Gastroesophageal sphincter (tissue), 4 donors: Measurements from ENCODE around the gene TEX54. TPM values are rescaled to one million over a fixed set of nuclear protein-coding genes. Genes with fewer than 3 reads are reported as not detected.
"Not testable (repeated sequence)": the region's sequence is repeated elsewhere in the genome, so short reads cannot be mapped to it uniquely, and the experiment has no call there.

Source experiments
- ATAC-seq: fragments of 150-250 bp; one replicate; pipeline ENCODE4 v1.9.1; 2016; ENCODE audit warnings: mild to moderate bottlenecking, moderate library complexity
- H3K27ac ChIP-seq, 4 donors: fragments of 200-600 bp; sonication (generic) in 3 of 4; 1 replicate in 3 of 4; 2 replicates in 1 of 4; pipeline ENCODE4 v1.5.1; 2016 to 2019
- H3K27me3 ChIP-seq: fragments of 200-600 bp; sonication (generic); one replicate; pipeline ENCODE4 v1.5.1; 2019
- H3K36me3 ChIP-seq, 2 donors: fragments of 200-600 bp; sonication (generic); one replicate each; pipeline ENCODE4 v1.5.1; 2019; ENCODE audit warnings: control low read depth in 1 of 2
- H3K4me1 ChIP-seq, 3 donors: fragments of 200-600 bp; sonication (generic); 1 replicate in 2 of 3; 2 replicates in 1 of 3; pipeline ENCODE4 v1.5.1; 2016 to 2019; ENCODE audit warnings: control low read depth in 2 of 3
- H3K4me3 ChIP-seq, 2 donors: fragments of 200-600 bp; sonication (generic); one replicate each; pipeline ENCODE4 v1.5.1; 2019; ENCODE audit warnings: mild to moderate bottlenecking in 1 of 2, moderate library complexity in 1 of 2
- H3K9me3 ChIP-seq, 3 donors: fragments of 200-600 bp; sonication (generic); one replicate each; pipeline ENCODE4 v1.5.1; 2017 to 2019; ENCODE audit warnings: control low read depth in 2 of 3
- CTCF ChIP-seq, 4 experiments: fragments of 200-600 bp in 2 of 4; fragments of 450-650 bp in 2 of 4; sonication (generic) in 1 of 4; IDR thresholded peaks; one replicate each; pipeline ENCODE4 v1.5.1; 2017 to 2019; ENCODE audit warnings: antibody characterized with exemption in 4 of 4, mild to moderate bottlenecking in 2 of 4, moderate library complexity in 2 of 4
- EP300 ChIP-seq: sonication (generic); formaldehyde crosslinking; IDR thresholded peaks from one replicate; pipeline ENCODE4 v1.6.1; 2017; ENCODE audit warnings: antibody characterized with exemption, mild to moderate bottlenecking
- POLR2A ChIP-seq, 2 donors: fragments of 450-650 bp; IDR thresholded peaks; one replicate each; pipeline ENCODE4 v1.6.1; 2017; ENCODE audit warnings: antibody characterized with exemption in 2 of 2, mild to moderate bottlenecking in 2 of 2, moderate library complexity in 1 of 2
- POLR2AphosphoS5 ChIP-seq: sonication (generic); formaldehyde crosslinking; IDR thresholded peaks from one replicate; pipeline ENCODE4 v1.6.1; 2017; ENCODE audit warnings: antibody characterized with exemption
- WGBS, 2 donors: methylation state at CpG; one replicate each; pipeline ENCODE4 v1.1.5; 2018; ENCODE audit warnings: low coverage in 1 of 2; 5-methylcytosine and 5-hydroxymethylcytosine counted together
- total RNA-seq, 4 donors: library from RNA; depleted of rRNA; stranded (reverse); fragments of >200 nt; gene quantifications; one replicate each; pipeline ENCODE4 v1.1.0, GENCODE V29; 2016

The TEX54 gene
- total RNA-seq, 4 donors from 2014 or later: not detected

GRCh38 chr11:62831520-62832335, 913 bp downstream of the TEX54 start, which contains the start of gene STX5:
STX5 (minus strand) TSS chr11:62832051; CDS start chr11:62831243, 808 bp downstream.
- no peaks in the 10 kb centered on the region for H3K9me3 ChIP-seq
- WGBS, 2 donors: 0% methylated on average over 23 of the region's 65 CpGs; no CpG with 5 or more reads in 1 of the 2 donors
- peak; percentile 96 for ATAC-seq
- peaks cover 0 to 78% (median 32%) of the 10 kb centered on the region in 3 donors for H3K4me1 ChIP-seq
- H3K27ac ChIP-seq: peak within 1 kb of the TSS; percentile 74 to 100 (median 97)
- peaks cover 0 to 60% of the 10 kb centered on the region in 2 donors for H3K36me3 ChIP-seq
- peak within 1 kb of the TSS; percentile 66 to 93 for H3K4me3 ChIP-seq
- no peak for TF ChIP-seq CTCF (IDR thresholded peaks at IDR 0.05)
- peak; percentile 89 for TF ChIP-seq POLR2AphosphoS5
- TF ChIP-seq EP300: no peak
- peak; percentile 73 to 87 for TF ChIP-seq POLR2A (IDR thresholded peaks at IDR 0.05)
- H3K27me3 ChIP-seq: no peaks in the 10 kb centered on the region

GRCh38 chr11:62830904-62831519, 1.6 kb downstream of the TEX54 start:
- H3K27ac ChIP-seq: peak overlapping the region; percentile 74 to 100 (median 97)
- peak overlapping the region; percentile 66 to 93 for H3K4me3 ChIP-seq
- no peaks in the 10 kb centered on the region for H3K9me3 ChIP-seq
- 0% methylated on average over 7 of the region's 33 CpGs; no CpG with 5 or more reads in 1 of the 2 donors for WGBS, 2 donors
- H3K27me3 ChIP-seq: no peaks in the 10 kb centered on the region
- H3K4me1 ChIP-seq: peaks cover 0 to 78% (median 32%) of the 10 kb centered on the region in 3 donors
- TF ChIP-seq EP300: no peak
- no peak for TF ChIP-seq CTCF (IDR thresholded peaks at IDR 0.05)
- TF ChIP-seq POLR2AphosphoS5: no peak
- TF ChIP-seq POLR2A (IDR thresholded peaks at IDR 0.05): no peak
- peak; percentile 1 for ATAC-seq
- H3K36me3 ChIP-seq: peaks cover 0 to 60% of the 10 kb centered on the region in 2 donors

GRCh38 chr11:62828130-62828529, 4.5 kb downstream of the TEX54 start:
- Histone ChIP-seq H3K4me1 (peaks cover 0 to 52% (median 29%) of the 10 kb centered on the region in 3 donors), H3K36me3 (peaks cover 3 to 61% of the 10 kb centered on the region in 2 donors)
- not testable (repeated sequence) for H3K9me3 ChIP-seq, H3K4me3 ChIP-seq, ATAC-seq, H3K27me3 ChIP-seq, H3K27ac ChIP-seq
- 89 to 94% methylated on average over 5 to 8 of the region's 8 CpGs for WGBS, 2 donors

GRCh38 chr11:62823677-62824076, 9.0 kb downstream of the TEX54 start:
- Histone ChIP-seq H3K4me1 (peaks cover 0 to 18% (median 4%) of the 10 kb centered on the region in 3 donors), H3K4me3 (no peak overlapping the region), H3K27ac (no peak overlapping the region), H3K9me3 (no peaks in the 10 kb centered on the region), H3K36me3 (peaks cover 3 to 96% of the 10 kb centered on the region in 2 donors), H3K27me3 (no peaks in the 10 kb centered on the region)
- no peak for TF ChIP-seq POLR2A (IDR thresholded peaks at IDR 0.05)
- TF ChIP-seq CTCF (IDR thresholded peaks at IDR 0.05): no peak
- TF ChIP-seq POLR2AphosphoS5: no peak
- no peak for TF ChIP-seq EP300
- WGBS, 2 donors: 100% methylated on average over 1 of the region's 3 CpGs; no CpG with 5 or more reads in 1 of the 2 donors
- ATAC-seq: no peak

- TF ChIP-seq EP300 (no peak), POLR2A (IDR thresholded peaks at IDR 0.05) (no peak), POLR2AphosphoS5 (no peak), CTCF (IDR thresholded peaks at IDR 0.05) (no peak)
- no peaks in the 10 kb centered on the region for H3K9me3 ChIP-seq
- H3K27me3 ChIP-seq: no peaks in the 10 kb centered on the region
- whole genome bisulfite sequencing, 2 donors: 85 to 91% methylated on average over 3 to 4 of the region's 4 CpGs
- H3K4me3 ChIP-seq: no peak overlapping the region
- no peak overlapping the region for H3K27ac ChIP-seq
- ATAC-seq: no peak
- peaks cover 0 to 84% of the 10 kb centered on the region in 2 donors for H3K36me3 ChIP-seq
- H3K4me1 ChIP-seq: no peaks in the 10 kb centered on the region
These were observed 15.5 kb downstream of the TEX54 start for GRCh38 chr11:62817129-62817528.
